ENCODE results near the gene MAGI1. TPM values are rescaled to one million over a fixed set of nuclear protein-coding genes. Genes with fewer than 3 reads are reported as not detected.

The MAGI1 gene
- total and polyA plus RNA-seq, 4 donors, result 9.9 to 88.1 (median 24.6) TPM

GRCh38 chr3:65483480-65483879 is 555.2 kb downstream of the MAGI1 start:
- Histone ChIP-seq H3K9ac (ENCODE audit: insufficient read depth in 1 of 2, low read length in 2 of 2) (no peak overlapping the region), H3K4me3 (no peak overlapping the region), H3K4me1 (ENCODE audit: control insufficient read depth in 5 of 5, insufficient read depth in 5 of 5, low read length in 5 of 5) (peaks cover 3 to 46% (median 11%) of the 10 kb centered on the region in 5 donors), H3K9me3 (ENCODE audit: control insufficient read depth in 4 of 4, insufficient read depth in 3 of 4, low read length in 3 of 4) (no peaks in the 10 kb centered on the region), H3K36me3 (ENCODE audit: control insufficient read depth in 4 of 4, insufficient read depth in 4 of 4, low read length in 4 of 4) (no peaks in the 10 kb centered on the region), H3K27ac (ENCODE audit: low read depth in 1 of 2, low read length in 1 of 2) (peak overlapping the region in 1 of 2 donors; percentile 72), H3K27me3 (ENCODE audit: control insufficient read depth in 3 of 3, insufficient read depth in 3 of 3, low read length in 2 of 3) (no peaks in the 10 kb centered on the region)
- 31 to 60% methylated on average over 6 of the region's 6 CpGs for WGBS, 2 donors
- TF ChIP-seq CTCF (IDR thresholded peaks at IDR 0.05; ENCODE audit: control extremely low read depth, extremely low read depth), result no peak
- ATAC-seq (ENCODE audit: insufficient read depth, low FRiP score) (peak; percentile 76), DNase-seq (peak; percentile 54 to 89 (median 75))

- Histone ChIP-seq H3K4me3 (no peak overlapping the region), H3K9ac (ENCODE audit: insufficient read depth in 1 of 2, low read length in 2 of 2) (no peak overlapping the region), H3K27me3 (ENCODE audit: control insufficient read depth in 3 of 3, insufficient read depth in 3 of 3, low read length in 2 of 3) (no peaks in the 10 kb centered on the region), H3K4me1 (ENCODE audit: control insufficient read depth in 5 of 5, insufficient read depth in 5 of 5, low read length in 5 of 5) (peaks cover 3 to 46% (median 11%) of the 10 kb centered on the region in 5 donors), H3K36me3 (ENCODE audit: control insufficient read depth in 4 of 4, insufficient read depth in 4 of 4, low read length in 4 of 4) (no peaks in the 10 kb centered on the region), H3K27ac (ENCODE audit: low read depth in 1 of 2, low read length in 1 of 2) (peak overlapping the region in 1 of 2 donors; percentile 30), H3K9me3 (ENCODE audit: control insufficient read depth in 4 of 4, insufficient read depth in 3 of 4, low read length in 3 of 4) (no peaks in the 10 kb centered on the region)
- TF ChIP-seq CTCF (IDR thresholded peaks at IDR 0.05; ENCODE audit: control extremely low read depth, extremely low read depth), result no peak
- WGBS, 2 donors, result 47 to 69% methylated on average over 2 of the region's 2 CpGs
- no peak for DNase-seq
- ATAC-seq (ENCODE audit: insufficient read depth, low FRiP score), result no peak
Measured at GRCh38 chr3:65483011-65483410, 555.7 kb downstream of the MAGI1 start.

- Histone ChIP-seq H3K9me3 (ENCODE audit: control insufficient read depth in 4 of 4, insufficient read depth in 3 of 4, low read length in 3 of 4) (no peaks in the 10 kb centered on the region), H3K36me3 (ENCODE audit: control insufficient read depth in 4 of 4, insufficient read depth in 4 of 4, low read length in 4 of 4) (no peaks in the 10 kb centered on the region), H3K27ac (ENCODE audit: low read depth in 1 of 2, low read length in 1 of 2) (no peak overlapping the region), H3K27me3 (ENCODE audit: control insufficient read depth in 3 of 3, insufficient read depth in 3 of 3, low read length in 2 of 3) (no peaks in the 10 kb centered on the region), H3K9ac (ENCODE audit: insufficient read depth in 1 of 2, low read length in 2 of 2) (no peak overlapping the region), H3K4me3 (no peak overlapping the region), H3K4me1 (ENCODE audit: control insufficient read depth in 5 of 5, insufficient read depth in 5 of 5, low read length in 5 of 5) (peaks cover 3 to 33% (median 10%) of the 10 kb centered on the region in 5 donors)
- ATAC-seq (ENCODE audit: insufficient read depth, low FRiP score) (no peak), DNase-seq (peak in 1 of 3 donors; percentile 24)
- no peak for TF ChIP-seq CTCF (IDR thresholded peaks at IDR 0.05; ENCODE audit: control extremely low read depth, extremely low read depth)
- WGBS, 2 donors, result 70 to 76% methylated on average over 4 of the region's 4 CpGs
Measured at GRCh38 chr3:65481085-65481484, 557.6 kb downstream of the MAGI1 start.

GRCh38 chr3:65479990-65480389 is 558.7 kb downstream of the MAGI1 start:
- no peak overlapping the region for H3K9ac ChIP-seq (ENCODE audit: insufficient read depth in 1 of 2, low read length in 2 of 2)
- DNase-seq (no peak), ATAC-seq (ENCODE audit: insufficient read depth, low FRiP score) (no peak)
- peaks cover 3 to 23% (median 10%) of the 10 kb centered on the region in 5 donors for H3K4me1 ChIP-seq (ENCODE audit: control insufficient read depth in 5 of 5, insufficient read depth in 5 of 5, low read length in 5 of 5)
- H3K4me3 ChIP-seq, result no peak overlapping the region
- no peak overlapping the region for H3K27ac ChIP-seq (ENCODE audit: low read depth in 1 of 2, low read length in 1 of 2)
- TF ChIP-seq CTCF (IDR thresholded peaks at IDR 0.05; ENCODE audit: control extremely low read depth, extremely low read depth), result no peak
- H3K36me3 ChIP-seq (ENCODE audit: control insufficient read depth in 4 of 4, insufficient read depth in 4 of 4, low read length in 4 of 4), result no peaks in the 10 kb centered on the region
- H3K9me3 ChIP-seq (ENCODE audit: control insufficient read depth in 4 of 4, insufficient read depth in 3 of 4, low read length in 3 of 4), result no peaks in the 10 kb centered on the region
- no peaks in the 10 kb centered on the region for H3K27me3 ChIP-seq (ENCODE audit: control insufficient read depth in 3 of 3, insufficient read depth in 3 of 3, low read length in 2 of 3)
- WGBS, 2 donors, result 58 to 71% methylated on average over 3 of the region's 3 CpGs

All from lung (tissue), 12 donors.